Ramos (cell line): ENCODE results near the gene PDZK1IP1.
"Not testable (repeated sequence)": the region's sequence is repeated elsewhere in the genome, so short reads cannot be mapped to it uniquely, and the experiment has no call there.

Experiments
- in situ Hi-C: fragments of 300-500 bp; cut with MboI; formaldehyde crosslinking; loops from one replicate; pipeline ENCODE4 v1.14.3; 2022; ENCODE audit warnings: low sequenced_read_pairs; ENCODE audit not compliant: unreplicated experiment

Gene PDZK1IP1

GRCh38 chr1:47157957-47158356 is 31.9 kb downstream of the PDZK1IP1 start:
- in situ Hi-C loops: not testable (repeated sequence)

- in situ Hi-C loops: not testable (repeated sequence)
These were observed 33.4 kb downstream of the PDZK1IP1 start for GRCh38 chr1:47156457-47156856.

GRCh38 chr1:47149162-47149561 is 40.7 kb downstream of the PDZK1IP1 start:
- in situ Hi-C loops: not testable (repeated sequence)

GRCh38 chr1:47147047-47147785 is 42.6 kb downstream of the PDZK1IP1 start:
- in situ Hi-C loops: no loop called here

- in situ Hi-C loops: not testable (repeated sequence)
These were observed 43.3 kb downstream of the PDZK1IP1 start for GRCh38 chr1:47146495-47146894.

GRCh38 chr1:47143654-47144053 is 46.2 kb downstream of the PDZK1IP1 start:
- in situ Hi-C loops: not testable (repeated sequence)

- in situ Hi-C loops: not testable (repeated sequence)
These were observed 49.5 kb downstream of the PDZK1IP1 start for GRCh38 chr1:47140358-47140757.

- in situ Hi-C loops: no loop called here
These were observed 51.8 kb downstream of the PDZK1IP1 start for GRCh38 chr1:47137925-47138615.

GRCh38 chr1:47137198-47137597 is 52.6 kb downstream of the PDZK1IP1 start, which contains the start of gene CYP4A22:
TSS of gene CYP4A22 (plus strand) at chr1:47137441. CDS start at chr1:47137486, 45 bp downstream.
- in situ Hi-C loops: no loop called here
